T-helper 17 cell (primary cell): ENCODE measurements around the gene DYNC2H1. TPM values are rescaled to one million over a fixed set of nuclear protein-coding genes. Genes with fewer than 3 reads are reported as not detected.

ENCODE experiments used
- ATAC-seq: fragments of 150-1000 bp; cut with Tn5 transposase; 2 replicates; pipeline ENCODE4 v1.10.0; 2021; ENCODE audit warnings: mild to moderate bottlenecking, moderate library complexity
- DNase-seq, 3 donors: peaks; one replicate each; pipeline versions ENCODE4 v3.0.0 to v3.0.0-alpha.2; 2020 to 2021
- H3K9me3 ChIP-seq: one replicate; pipeline ENCODE4 v1.7.0; 2013; ENCODE audit warnings: low read length, mild to moderate bottlenecking; ENCODE audit not compliant: control insufficient read depth, poor library complexity, severe bottlenecking
- H3K27ac Mint-ChIP-seq: one replicate; pipeline ENCODE4 v1.8.0; 2022; ENCODE audit warnings: mild to moderate bottlenecking, moderate library complexity, mixed read lengths
- H3K27me3 Mint-ChIP-seq: one replicate; pipeline ENCODE4 v1.8.0; 2022; ENCODE audit warnings: mixed read lengths
- H3K36me3 Mint-ChIP-seq: one replicate; pipeline ENCODE4 v1.8.0; 2022; ENCODE audit warnings: low read depth, mixed read lengths
- H3K4me1 Mint-ChIP-seq: one replicate; pipeline ENCODE4 v1.8.0; 2022; ENCODE audit warnings: mild to moderate bottlenecking, mixed read lengths
- H3K4me3 Mint-ChIP-seq: one replicate; pipeline ENCODE4 v1.8.0; 2022; ENCODE audit warnings: mild to moderate bottlenecking, moderate library complexity, mixed read lengths
- total RNA-seq, 4 donors: library from RNA in 2 of 4; stranded (reverse) in 2 of 4; gene quantifications; one replicate each; pipeline ENCODE4 v1.2.3 and lab custom pipeline; 2022 to 2026

The DYNC2H1 gene
- total RNA-seq, 2 donors from 2014 or later, result 2.2 to 3.6 TPM

DNA sequence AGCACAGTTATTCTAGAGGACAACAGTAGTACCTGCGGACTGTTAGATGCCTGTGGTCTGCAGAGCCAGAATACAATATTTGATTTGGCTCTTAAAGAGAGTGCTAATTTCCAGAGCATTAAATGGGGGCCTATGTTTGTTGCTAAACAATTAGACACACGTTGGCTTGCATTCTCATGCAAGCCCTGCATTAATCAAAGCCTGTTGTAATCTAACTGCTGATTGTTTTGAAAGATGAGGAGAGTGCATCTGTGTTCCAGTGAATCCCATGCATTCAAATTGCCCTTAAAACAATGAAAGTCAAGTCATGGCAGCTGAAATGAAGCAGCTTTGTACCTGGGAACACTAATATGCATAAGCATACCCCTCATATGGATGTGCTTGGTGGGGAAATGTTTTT, 419.4 kb downstream of the DYNC2H1 start:
- ATAC-seq (no peak), DNase-seq (no peak)
- Mint-ChIP-seq H3K36me3 (no peaks in the 10 kb centered on the region), H3K27me3 (peaks cover 32% of the 10 kb centered on the region), H3K27ac (no peak overlapping the region), H3K4me3 (no peak overlapping the region), H3K4me1 (no peaks in the 10 kb centered on the region)
- H3K9me3 ChIP-seq, result no peaks in the 10 kb centered on the region

DNA sequence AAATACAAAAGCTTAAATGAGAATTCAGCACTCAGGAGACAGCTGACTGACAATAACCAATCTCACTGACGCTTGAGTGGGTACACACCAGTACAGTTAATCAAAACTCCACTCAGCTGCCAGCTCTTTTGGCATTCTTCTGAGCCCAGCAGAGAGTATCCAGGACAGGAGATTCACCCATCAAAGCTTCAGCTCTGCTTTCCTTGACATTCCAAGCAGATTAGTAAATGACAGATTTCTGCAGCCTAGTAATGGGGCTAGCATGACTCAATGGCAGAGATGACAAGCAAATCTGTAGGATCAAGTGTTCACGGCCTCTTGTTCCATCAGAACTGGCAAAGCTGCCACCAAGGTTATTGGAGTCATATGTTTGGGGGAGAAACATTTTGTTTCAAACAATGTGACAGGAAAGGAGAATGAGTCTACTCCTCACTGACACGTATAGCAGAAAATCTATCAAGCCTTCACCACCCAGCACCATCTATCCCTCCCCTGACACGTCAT, 420.0 kb downstream of the DYNC2H1 start:
- Mint-ChIP-seq H3K4me1 (no peaks in the 10 kb centered on the region), H3K27ac (no peak overlapping the region), H3K4me3 (no peak overlapping the region), H3K36me3 (no peaks in the 10 kb centered on the region), H3K27me3 (peaks cover 39% of the 10 kb centered on the region)
- DNase-seq, result no peak
- H3K9me3 ChIP-seq, result no peaks in the 10 kb centered on the region
- no peak for ATAC-seq

Other genes with a start within 250 kb of the DYNC2H1 start
- not detected for gene MMP12, start 234.4 kb upstream of the DYNC2H1 start, total RNA-seq
- gene MMP13, start 153.7 kb upstream of the DYNC2H1 start, total RNA-seq, result not detected
- gene DCUN1D5, start 17.3 kb upstream of the DYNC2H1 start, total RNA-seq, result 10 to 100 TPM; 13.9 to 14.0 TPM